Measurements from ENCODE around the gene CEP70.
"Not testable (repeated sequence)": the region's sequence is repeated elsewhere in the genome, so short reads cannot be mapped to it uniquely, and the experiment has no call there.

Gene CEP70

GRCh38 chr3:138600100-138600745 lies 6.2 kb upstream of the CEP70 start:
- TF ChIP-seq, protein P1, sequence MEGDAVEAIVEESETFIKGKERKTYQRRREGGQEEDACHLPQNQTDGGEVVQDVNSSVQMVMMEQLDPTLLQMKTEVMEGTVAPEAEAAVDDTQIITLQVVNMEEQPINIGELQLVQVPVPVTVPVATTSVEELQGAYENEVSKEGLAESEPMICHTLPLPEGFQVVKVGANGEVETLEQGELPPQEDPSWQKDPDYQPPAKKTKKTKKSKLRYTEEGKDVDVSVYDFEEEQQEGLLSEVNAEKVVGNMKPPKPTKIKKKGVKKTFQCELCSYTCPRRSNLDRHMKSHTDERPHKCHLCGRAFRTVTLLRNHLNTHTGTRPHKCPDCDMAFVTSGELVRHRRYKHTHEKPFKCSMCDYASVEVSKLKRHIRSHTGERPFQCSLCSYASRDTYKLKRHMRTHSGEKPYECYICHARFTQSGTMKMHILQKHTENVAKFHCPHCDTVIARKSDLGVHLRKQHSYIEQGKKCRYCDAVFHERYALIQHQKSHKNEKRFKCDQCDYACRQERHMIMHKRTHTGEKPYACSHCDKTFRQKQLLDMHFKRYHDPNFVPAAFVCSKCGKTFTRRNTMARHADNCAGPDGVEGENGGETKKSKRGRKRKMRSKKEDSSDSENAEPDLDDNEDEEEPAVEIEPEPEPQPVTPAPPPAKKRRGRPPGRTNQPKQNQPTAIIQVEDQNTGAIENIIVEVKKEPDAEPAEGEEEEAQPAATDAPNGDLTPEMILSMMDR (IDR thresholded peaks at IDR 0.05; ENCODE audit: borderline replicate concordance, insufficient read depth, low read depth, low read length): no peak
- no peak overlapping the region for H3K4me3 ChIP-seq (ENCODE audit: low read depth, low read length)

DNA sequence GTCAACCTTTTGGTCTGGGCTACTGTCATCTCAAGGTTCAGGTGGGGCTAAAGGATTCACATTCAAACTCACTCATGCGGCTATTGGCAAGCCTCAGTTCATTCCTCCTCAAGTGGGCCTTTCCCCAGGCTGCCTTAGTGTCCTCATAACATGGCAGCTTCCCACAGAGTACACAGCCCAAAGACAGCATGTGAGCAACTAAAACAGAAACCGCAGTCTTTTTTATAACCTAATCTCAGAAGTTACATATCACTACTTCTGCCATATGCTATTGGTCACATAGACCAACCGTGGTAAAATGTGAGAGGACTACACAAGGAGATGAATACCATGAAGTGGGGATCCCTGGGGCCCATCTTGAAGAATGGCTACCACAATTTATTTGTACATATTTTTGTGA lies 4.5 kb upstream of the CEP70 start:
- TF ChIP-seq, protein P1 (IDR thresholded peaks at IDR 0.05; ENCODE audit: borderline replicate concordance, insufficient read depth, low read depth, low read length): no peak
- no peak overlapping the region for H3K4me3 ChIP-seq (ENCODE audit: low read depth, low read length)

GRCh38 chr3:138597186-138597976 lies 3.3 kb upstream of the CEP70 start:
- not testable (repeated sequence) for H3K4me3 ChIP-seq (ENCODE audit: low read depth, low read length)

GRCh38 chr3:138594935-138595610 lies 1.0 kb upstream of the CEP70 start:
- no peak overlapping the region for H3K4me3 ChIP-seq (ENCODE audit: low read depth, low read length)
- TF ChIP-seq, protein P1 (IDR thresholded peaks at IDR 0.05; ENCODE audit: borderline replicate concordance, insufficient read depth, low read depth, low read length): no peak

DNA sequence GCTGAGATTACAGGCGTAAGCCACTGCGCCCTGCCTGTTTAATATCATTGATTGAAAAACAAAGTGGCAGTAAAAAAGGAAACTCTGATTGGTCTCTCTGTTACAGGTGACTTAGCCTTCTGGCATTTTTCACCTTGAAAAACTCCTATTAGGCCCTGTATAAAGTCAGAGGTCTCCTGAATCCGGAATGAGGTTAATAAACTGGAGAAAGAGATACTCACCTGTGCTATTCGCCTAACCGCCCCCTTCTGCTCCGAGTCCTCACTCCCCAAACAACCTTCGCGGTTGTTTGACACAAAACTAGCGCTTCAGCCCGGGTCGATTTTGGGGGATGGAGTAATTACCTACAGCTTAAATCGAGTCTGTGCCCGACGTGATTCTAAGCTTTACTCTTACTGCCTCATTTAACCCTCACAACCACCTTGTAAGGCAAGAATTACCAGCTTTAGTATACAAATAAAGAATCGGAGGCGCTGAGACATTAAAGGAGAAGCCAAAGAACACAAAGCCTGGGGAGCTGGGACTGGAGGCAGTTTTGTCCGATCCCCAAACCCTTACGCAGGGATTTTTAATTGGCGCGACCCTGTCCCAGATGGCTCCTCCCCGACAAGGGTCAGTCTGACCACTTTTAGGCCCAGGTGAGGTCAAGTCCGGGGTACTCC lies 441 bp downstream of the CEP70 start:
- TF ChIP-seq, protein P1 (IDR thresholded peaks at IDR 0.05; ENCODE audit: borderline replicate concordance, insufficient read depth, low read depth, low read length): no peak
- peak overlapping the region; percentile 57 for H3K4me3 ChIP-seq (ENCODE audit: low read depth, low read length)

DNA sequence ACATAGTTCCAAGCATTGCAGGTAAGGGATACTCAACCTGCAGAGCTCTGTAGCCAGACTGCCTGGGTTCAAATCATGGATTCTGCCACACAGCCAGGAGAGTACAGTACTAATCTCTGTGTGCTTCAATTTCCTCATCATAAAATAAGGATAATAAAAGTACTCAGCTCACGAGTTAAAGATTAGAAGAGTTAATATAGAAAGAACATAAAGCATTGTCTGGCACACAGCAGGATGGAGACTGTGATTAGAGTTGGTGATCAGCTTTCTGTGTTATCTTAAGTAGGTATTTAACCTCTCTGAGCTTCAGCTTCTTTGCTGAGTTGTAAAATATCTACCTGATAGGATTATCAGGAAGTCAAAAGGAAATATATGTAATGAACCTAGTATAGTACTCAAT lies 2.7 kb downstream of the CEP70 start:
- TF ChIP-seq, protein P1 (IDR thresholded peaks at IDR 0.05; ENCODE audit: borderline replicate concordance, insufficient read depth, low read depth, low read length): no peak

DNA sequence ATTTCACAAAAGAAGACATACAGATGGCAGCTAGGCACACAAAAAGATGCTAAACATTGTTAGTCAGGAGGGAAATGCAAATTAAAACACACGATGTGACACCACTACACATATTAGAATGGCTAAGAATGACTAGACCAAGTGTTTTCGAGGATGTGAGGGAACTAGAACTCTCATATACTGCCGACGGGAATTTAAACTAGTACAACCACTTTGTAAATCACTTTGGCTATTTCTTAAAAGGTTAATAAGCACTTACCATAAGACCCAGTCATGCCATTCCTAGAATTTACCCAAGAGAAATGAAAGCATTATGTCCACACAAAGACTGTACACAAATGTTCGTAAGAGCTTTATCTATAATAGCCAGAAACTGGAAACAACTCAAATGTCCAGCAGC lies 5.6 kb downstream of the CEP70 start:
- no peak overlapping the region for H3K4me3 ChIP-seq (ENCODE audit: low read depth, low read length)
- TF ChIP-seq, protein P1 (IDR thresholded peaks at IDR 0.05; ENCODE audit: borderline replicate concordance, insufficient read depth, low read depth, low read length): no peak

More for the DNA sequence above, 2.7 kb downstream of the CEP70 start:
- H3K4me3 ChIP-seq (ENCODE audit: low read depth, low read length): no peak overlapping the region
